GM19023 (cell line): ENCODE data around the gene RBM19.

Source experiments
- ATAC-seq: cut with Tn5 transposase; IDR thresholded peaks from one replicate; pipeline ENCODE4 v1.9.1; 2021; ENCODE audit warnings: mild to moderate bottlenecking, moderate library complexity; ENCODE audit not compliant: unreplicated experiment

RBM19 gene

DNA sequence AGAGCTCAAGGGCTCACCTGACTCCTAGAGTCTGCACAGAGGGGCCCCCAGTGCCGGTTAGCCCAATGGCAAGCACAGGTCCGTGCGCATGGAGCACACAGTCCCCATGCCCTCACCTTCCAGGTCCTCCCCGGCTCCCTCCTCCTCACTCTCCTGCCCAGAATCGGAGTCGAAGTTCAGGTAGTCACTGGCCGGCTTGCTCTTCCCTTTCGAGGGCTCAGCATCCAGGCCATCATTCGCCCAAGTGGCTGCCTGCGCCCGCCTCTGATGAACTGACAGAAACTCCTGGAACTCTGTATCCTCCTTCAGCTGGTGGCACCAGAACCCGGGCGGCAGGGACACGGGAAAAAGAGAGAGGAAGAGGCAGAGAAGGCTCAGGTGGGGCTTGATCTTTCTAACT, 7.0 kb downstream of the RBM19 start:
- no peak for ATAC-seq

DNA sequence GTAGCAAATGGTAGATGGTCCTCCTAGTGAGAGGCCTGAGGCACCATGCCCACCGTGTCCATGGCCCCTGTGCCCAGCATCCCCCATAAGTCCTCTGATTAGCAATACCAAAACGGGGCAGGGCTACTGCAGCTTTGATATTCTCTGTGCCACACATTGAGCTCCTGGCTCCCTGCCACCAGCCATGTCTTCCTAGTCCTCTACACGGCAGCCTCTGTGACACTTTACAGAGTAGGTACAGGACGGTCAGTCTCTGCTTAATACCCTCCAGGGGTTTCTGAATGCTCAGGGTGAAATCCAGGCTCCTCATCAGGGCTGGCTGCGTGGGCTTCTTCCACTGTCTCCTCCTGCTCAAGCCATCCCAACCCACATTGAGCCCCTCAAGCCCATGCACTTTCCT, 8.0 kb downstream of the RBM19 start:
- no peak for ATAC-seq

DNA sequence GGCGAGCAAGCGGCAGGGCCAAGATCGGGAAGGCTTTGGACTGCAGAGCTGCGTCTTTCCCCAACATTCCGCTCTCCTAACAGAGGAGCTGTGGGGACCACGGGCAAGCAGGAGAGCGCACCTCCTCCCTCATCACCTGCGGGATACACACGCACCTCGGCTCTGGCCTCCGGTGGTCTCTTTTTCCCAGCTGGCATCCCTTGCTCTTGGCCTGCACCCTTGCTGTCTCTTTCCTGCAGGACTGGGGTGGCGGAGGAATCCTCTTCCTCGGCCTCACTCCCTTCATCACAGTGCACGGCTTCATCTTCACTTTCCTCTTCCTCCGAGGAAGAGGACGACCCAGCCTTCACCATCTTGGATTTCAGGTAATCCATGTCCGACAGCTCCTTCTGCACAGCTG, 8.5 kb downstream of the RBM19 start:
- no peak for ATAC-seq

DNA sequence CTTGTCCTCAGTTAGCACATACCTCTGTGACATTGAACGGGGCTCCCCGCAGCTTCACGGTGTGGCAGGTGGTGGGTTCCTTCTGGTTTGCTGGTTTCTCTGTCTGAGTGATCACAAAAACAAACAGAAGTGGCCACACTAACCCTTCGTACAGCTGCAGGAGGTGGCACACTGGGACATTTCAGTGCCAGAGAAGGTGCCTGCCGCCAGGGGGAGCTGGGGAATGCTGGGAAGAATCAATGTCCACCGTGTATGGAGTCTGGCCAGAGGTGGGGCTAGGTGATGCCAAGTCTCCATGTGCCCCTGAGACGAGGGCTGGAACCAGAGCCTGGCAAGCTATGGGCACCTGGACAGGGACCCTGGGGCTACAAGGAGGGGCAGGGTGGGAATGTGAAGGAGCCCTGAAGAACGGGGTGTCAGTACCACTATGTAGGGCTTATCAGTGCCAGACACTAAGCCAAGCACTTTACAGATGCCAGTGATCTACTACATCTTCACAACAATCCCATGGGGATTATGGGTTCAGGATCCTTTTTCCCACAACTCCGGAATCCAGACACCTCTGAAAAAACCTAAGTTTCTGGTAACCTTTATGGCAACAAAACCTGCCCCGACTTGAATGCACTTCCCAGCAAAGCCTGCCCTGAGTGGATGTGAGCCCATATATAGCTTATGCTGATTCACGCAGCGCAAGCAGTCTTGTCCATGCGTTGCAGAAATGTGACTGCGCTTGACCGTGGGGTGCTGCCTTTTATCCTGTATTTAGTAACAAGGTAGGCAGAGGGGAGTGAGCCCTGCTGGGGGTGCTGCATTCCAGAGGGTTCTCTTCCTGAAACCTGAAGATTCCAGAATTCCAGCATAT, 10.8 kb downstream of the RBM19 start:
- ATAC-seq, result no peak

DNA sequence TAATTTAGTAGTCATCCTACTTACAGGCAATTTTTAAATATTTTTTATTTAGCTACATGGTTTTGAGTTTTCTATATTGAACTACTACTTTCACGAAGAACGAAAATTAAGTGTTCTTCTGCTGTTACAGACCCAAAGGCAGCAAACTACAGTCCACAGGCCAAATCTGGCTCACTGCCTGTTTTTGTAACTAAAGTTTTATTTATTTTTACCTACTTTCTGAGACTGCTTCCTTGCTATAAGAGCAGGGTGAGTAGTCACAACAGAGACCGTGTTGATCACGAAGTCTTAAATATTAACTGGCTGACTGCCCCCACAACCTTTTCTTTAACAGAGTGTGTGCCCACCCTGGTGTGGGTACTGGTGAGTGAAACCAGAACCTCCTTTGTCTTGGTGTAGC, 11.6 kb downstream of the RBM19 start:
- ATAC-seq, result no peak

DNA sequence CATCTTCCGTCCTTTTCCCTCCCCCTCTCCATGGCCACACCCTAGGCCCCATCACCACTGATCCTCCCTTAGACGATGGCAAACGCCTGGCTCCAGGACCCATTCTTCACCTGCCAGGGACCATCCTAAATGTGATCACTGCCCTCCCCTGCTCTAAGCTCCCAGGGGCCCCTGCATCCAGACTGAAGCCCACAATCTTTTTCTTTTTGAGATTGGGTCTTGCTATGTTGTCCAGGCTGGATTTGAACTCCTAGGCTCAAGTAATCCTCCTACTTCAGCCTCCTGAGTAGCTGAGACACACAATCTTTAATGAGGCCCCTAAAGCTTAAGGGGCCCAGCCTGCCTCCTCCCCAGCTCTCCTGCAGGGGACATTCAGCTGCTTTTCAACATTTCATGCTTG, 15.3 kb downstream of the RBM19 start:
- ATAC-seq, result no peak

DNA sequence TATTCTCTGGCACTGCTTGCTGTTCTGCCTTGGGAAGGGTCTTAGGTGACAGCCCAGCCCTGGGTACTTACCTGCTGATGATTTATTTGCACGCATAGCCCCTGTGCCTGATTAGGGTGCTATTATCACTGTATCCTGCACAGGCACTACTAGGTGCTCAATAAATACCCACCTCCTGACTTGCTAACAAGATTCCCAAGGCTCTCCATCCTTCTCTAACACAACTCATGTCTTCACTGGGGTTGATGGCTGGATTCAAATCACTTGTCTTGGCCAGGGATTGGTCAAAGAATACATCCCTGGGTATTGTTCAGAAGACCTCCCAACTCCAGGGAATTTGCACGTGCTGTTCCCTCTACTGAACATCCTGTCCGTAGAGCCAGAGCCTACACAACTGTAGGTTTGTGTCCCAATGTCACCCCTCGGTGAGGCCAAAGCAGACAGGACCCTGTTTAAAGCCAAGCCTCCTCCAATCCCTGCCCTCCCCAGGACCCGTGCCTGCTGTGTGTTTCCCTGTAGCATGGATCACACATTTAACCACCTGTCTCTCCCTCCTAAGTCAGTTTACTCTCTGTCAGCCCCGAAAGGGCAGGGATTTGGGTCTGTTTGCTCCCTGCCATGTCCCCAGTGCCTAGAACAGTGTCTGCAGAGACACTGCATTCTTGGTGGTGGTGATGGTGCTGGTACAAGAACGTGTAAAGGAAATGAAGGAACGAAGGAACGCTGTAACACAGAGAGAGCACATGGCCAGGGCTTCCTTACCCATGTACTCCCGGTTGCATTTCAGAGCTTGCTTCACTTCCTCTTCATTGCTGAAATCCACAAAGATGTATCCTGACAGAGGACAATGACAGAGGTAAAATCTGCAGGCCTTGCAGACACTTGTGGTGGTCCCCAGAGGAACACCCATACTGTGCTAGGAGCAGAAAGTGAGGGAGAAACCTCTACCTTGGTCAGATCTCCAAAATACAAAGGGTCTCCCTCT, 16.5 kb downstream of the RBM19 start:
- ATAC-seq, result no peak

DNA sequence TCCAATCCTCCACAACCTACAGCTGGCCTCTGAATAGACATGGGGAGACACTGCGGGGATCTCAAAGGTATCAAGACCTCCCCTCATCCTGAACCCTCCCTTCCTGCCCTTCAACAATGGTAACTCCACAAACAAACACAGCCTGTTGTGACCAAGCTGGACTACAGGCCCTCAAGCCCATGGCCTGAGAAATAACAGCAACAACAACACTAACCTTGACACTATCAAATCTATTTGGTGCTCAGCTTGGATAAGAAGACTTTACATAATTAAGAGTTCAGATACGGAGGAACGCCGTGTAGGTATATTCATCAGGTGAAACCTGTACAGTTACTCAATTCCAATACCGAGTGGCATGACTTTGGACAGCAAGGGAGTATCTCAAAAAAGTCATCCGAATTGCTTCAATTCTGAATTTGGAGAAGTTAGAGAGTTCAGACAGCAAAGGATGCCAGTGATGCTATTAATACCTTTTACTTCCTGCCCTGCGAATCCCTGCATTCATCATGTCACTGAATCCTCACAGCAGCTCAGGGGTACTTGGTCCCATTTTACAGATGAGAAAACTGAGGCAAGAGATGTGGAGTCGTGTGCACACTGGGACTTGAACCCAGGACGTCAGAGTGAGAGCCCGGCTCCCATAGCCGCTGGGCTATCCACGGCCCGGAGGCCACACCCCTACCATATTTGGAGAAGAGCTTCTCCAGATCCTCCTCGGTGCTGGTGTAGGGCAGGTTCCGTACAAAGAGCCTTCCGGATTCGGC, 17.8 kb downstream of the RBM19 start:
- no peak for ATAC-seq

DNA sequence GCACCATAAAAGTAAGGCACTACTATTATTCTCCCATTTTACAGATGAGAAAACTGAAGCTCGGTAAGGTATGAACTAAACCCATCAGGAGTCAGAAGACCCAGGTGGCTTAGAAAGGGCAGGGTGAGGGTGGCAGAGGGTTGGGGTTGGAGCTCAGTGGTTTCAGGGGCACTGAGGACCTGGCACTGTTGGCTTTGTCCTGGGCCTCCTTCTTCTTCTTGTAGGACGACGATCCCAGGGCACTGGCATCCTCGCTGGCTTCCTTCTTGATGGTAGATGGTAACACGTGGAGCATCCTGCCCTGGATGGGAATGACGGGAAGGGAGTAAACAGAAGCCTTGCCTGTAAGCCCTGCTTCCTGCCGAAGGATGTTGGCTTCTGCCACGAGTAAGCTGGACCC, 19.9 kb downstream of the RBM19 start:
- ATAC-seq, result no peak

DNA sequence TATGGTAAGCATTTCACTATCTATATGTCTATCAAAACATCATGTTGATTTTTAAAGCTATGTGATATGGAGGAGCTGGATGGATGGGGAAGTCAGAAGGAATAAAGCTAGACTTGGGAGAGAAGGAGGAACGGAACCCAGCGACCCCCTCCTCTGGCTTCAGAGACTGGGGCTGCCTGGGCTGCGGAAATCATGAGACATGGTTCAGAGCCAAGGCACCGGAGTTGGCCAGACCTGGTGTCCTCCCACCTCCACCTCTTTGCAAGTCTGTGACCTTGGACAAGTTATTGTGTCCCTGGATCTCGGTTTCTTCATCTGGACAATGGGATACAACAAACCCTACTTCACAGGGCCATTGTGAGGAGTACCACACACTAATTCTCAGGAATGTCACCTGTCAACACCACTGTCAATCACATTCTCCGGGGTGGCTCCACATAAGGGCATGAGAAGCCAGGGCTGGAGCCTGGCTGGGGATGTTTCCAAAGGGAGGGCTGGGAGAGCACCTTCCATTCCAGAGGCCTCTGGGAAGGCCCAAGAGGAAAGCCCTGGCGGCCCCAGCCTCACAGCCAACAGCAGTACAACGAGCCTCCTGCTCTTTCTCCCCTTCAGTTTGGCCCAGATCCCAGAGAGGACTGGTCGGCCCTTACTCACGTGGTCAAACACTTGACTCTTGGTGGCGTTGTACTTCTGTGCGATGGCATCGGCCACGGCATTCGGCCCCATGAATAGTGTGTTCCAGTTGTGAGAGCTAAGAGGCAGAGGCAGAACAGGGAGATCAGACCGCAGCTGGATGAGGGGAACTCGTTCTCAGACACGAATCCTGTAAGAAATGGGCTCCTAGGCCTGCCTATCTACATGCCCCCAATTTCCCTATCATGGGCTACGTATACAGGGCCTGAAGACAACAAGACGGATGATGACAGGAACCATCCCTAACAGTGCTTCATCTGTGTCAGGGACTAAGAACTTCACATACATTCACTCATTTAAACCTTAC, 20.7 kb downstream of the RBM19 start:
- ATAC-seq, result no peak

DNA sequence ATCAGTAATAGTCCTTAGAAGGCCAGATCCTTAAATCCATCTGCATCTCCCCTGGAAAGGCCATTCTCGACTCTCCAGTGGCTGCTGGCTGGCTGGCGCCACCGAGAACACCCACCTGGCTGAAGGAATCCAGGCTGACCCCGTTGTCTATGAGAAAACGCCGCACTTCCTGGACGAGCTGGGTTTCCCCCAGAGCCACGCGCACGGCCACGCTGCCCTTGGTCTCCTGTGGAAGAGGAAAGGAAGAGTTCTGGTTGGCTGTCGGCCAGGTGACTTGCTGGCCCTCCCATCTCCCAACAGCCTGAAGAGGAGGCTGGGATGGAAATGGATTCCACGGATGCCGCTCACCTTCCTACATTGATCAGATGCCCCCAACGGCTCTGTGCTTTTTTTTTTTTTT, 23.9 kb downstream of the RBM19 start:
- no peak for ATAC-seq

DNA sequence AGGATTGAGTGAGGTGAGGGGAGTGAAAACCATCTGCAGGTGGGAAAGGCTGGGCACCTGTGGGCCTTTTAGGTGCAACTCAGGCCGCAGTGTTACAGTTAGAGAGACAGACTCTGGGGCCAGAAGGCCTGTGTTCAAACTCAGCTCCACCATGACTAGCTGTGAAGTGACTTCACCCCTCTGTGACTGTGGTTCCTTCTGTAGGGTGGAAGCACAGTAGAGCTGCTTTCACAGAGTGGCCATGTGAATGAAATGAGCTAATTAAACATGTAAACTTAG, 25.0 kb downstream of the RBM19 start:
- ATAC-seq, result no peak

DNA sequence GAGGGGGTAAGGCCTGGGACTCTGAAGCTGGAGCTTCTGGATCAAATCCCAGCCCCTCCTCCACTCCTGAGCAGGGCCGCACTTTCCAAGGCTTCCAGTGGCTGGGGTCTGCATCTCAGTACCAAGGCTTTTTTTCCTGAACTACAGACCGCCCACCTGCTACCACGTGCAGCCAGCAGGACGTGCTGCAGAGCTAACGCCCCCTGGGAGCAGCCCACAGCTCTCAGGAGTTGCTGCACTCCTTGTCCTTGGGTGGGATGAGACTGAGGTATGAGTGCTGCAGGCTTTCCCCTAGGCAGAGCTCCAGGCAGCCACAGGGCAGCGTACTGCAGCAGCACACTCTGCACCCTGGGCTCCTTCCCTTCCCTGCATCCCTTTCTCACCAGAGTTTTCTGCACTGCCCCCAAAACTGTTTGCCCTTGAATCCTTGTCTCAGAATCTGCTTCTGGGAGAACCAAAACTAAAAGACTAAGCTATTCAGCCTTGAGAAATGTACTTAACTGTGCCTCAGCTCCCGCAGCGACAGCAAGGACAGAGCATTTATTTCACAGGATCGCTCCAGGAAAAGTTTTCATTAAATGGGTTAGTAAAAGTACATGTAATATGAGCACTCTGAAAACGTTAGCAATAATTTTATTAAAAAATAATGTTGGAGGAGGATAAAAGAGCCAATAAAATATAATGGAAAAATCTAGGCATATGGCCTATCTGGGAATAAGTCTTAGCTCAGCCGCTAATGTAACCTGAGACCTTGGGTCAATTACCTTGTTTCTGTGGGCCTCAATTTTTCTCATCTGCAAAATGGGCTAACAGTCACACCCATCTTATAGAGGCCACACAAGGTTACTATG, 25.5 kb downstream of the RBM19 start:
- no peak for ATAC-seq

DNA sequence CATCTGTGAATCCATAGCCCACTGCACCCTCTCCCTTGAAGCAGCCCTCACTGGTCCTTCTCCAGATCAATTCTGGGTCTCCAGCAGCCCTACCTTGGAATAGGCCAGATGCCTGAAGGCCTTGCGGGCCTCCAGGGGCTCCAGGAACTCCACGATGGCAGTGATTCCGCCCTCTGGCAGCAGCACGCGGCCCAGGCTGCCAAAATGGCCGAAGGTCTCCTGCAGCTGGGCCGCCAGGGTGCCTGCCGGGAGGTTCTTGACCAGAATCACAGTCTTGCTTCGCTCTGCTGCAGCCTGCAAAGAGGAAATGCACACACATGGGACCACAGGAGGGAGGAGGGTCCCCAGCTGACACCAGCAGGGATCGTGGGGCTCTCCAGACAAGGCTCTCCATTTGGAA, 26.3 kb downstream of the RBM19 start:
- ATAC-seq, result no peak

DNA sequence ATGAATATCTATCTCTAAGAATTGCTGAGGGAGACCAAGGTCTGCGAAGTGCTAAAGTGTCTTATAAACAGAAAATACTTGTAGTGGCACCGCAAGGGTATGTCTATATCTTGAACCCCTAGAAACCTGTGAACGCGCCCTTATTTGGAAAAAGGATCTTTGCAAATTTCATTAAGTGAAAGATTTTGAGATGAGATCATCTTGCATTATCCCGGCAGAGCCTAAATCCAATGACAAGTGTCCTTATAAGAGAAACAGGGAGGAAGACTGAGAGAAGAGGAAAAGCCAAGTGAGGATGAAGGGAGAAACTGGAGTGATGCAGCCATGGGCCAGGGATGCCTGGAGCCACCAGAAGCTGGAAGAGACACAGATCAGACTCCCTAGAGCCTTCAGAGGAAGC, 27.7 kb downstream of the RBM19 start:
- ATAC-seq, result no peak

DNA sequence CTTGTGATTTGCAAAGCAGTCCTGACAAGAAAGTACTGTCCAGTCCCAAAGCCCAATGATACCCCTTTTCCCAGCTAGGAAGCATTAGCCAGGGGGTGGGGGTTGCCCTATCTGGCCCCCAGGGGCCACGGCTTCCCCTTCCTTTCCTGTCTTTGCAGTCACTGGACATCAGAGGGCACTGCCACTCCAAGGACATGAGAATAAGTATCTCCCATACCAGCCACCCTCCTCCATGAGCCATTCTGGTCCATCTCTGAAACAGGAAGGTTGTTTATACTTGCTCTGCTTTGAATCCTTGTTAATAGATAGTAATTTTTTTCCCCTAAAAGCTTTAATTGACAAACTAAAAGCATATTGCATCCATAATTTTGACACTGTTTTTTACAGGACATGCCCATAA, 29.7 kb downstream of the RBM19 start:
- ATAC-seq, result no peak

DNA sequence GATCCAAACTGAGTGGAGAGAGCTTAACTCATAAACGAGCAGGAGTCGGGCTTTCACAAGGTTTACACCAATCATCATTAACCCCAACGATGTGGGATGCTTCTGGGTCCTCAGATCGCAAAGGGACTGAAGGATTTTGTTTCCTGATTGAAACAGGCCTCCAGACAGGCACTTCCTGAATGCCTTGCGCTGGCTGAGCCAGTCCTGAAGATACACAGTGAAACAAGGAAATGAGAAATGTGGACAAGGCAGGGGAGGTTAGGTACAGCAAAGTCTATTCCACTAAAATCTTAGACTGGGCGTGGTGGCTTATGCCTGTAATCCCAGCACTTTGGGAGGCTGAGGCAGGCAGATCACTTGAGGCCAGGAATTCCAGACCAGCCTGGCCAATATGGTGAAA, 30.7 kb downstream of the RBM19 start:
- no peak for ATAC-seq

DNA sequence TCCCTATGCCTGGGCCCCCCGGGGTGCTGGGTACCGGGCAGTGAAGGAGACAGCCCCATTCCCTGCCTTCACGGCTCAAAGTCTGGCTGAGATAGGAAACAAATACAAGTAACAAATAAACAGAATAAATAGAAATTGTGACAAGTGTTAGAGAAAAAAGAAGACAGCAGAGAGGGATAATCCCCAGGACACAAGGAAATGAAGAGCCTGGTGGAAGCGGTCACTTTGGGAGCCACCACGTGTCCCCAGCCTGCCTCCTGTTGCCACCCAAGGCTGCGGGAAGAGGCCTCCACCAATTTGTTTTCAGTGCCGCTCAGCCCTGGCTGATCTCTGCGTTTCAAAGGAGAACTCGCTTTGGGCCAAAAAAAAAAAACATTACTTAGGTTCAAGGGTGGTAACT, 31.2 kb downstream of the RBM19 start:
- ATAC-seq, result no peak

DNA sequence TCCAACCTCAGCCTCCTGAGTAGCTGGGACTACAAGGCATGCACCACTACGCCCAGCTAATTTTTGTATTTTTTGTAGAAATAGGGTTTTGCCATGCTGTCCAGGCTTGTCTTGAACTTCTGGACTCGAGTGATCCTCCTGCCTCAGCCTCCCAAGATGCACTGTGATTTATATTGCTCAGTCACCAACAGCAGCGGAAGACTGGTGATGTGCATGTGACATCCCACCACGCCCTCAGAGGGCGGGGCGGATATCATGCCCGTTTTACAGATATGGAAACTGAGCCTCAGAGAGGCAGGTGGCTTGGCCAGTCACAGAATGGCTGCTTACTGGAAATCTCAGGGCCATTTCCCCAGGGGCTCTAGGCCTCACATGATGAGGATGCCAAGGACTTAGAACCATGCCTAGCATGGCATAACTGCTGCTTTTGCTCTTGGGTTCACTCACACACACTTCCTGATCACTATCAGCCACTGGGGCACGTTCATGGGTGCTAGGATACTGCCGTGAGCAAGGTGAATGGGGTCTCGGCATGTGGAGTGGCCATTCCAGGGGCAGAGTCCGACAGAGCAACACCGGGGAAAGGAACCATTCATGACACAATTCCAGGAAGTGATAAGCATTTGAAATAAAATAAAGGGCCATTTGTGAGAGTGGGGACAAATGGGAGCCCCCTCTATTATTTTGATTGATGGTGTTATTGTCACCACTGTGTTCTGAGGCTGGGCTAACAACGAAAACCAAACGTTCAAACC, 31.9 kb downstream of the RBM19 start:
- ATAC-seq, result no peak
